ENCODE measurements around the gene USP2.

DNA sequence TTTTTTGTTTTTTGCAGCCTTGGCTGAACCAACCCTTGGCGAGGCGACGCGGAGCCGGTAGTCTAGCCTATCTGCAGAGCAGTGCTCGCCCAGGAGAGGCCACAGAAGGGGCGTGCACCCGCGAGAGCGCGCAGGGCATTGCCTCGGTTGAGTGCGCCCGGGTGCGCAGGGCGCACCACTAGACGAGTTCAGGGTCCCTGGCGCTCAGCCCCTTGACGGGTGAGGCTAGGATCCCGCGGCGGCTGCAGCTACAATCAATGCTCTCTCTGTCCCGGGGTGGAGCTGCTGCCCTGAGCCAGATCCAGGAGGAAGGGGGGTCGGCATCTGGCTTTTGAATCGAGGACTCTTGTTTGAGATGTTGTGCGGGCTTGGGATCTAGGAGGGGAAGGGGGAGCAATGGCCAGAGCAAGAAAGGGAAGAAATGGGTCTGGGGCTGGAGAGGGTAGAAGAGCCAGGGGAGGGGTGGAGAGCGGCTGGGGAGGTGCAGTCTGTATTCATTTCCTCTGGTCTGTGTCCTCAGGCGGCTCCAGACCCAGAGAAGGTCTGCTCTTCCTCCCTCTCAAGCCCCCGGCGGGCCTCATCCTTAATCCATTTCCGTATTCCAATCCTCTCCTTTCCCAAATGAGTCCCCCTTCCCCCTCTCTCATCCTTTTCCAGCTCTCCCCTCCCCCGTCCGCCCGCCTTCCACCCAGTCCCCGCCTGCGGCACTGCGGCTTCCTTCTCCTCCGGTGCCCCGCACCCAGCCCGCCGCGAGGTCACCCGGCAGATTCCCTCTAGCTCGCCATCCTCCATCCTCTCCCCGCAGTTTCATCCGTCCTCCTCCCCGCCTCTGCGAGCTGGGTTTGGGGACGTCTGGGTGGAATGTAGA is 40.7 kb upstream of the USP2 start:
- TF ChIP-seq, protein P1, sequence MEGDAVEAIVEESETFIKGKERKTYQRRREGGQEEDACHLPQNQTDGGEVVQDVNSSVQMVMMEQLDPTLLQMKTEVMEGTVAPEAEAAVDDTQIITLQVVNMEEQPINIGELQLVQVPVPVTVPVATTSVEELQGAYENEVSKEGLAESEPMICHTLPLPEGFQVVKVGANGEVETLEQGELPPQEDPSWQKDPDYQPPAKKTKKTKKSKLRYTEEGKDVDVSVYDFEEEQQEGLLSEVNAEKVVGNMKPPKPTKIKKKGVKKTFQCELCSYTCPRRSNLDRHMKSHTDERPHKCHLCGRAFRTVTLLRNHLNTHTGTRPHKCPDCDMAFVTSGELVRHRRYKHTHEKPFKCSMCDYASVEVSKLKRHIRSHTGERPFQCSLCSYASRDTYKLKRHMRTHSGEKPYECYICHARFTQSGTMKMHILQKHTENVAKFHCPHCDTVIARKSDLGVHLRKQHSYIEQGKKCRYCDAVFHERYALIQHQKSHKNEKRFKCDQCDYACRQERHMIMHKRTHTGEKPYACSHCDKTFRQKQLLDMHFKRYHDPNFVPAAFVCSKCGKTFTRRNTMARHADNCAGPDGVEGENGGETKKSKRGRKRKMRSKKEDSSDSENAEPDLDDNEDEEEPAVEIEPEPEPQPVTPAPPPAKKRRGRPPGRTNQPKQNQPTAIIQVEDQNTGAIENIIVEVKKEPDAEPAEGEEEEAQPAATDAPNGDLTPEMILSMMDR (conservative IDR thresholded peaks at IDR 0.05; ENCODE audit: low read length): no peak
- TF ChIP-seq EZH2phosphoT487 (IDR thresholded peaks at IDR 0.05; ENCODE audit: borderline replicate concordance, low read depth, low read length): no peak

All from OCI-LY7 (cell line).